Spleen (tissue), 7 donors: ENCODE data around the gene OR51I1.

Experiments
- CTCF ChIP-seq, 11 experiments: fragments of 200-600 bp in 7 of 11; fragments of 450-650 bp in 4 of 11; sonication (generic) in 4 of 11; IDR thresholded peaks in 8 of 11; conservative IDR thresholded peaks in 3 of 11; 1 replicate in 7 of 11; 2 replicates in 4 of 11; pipeline versions ENCODE4 v1.4.0 to v1.8.0; 2016 to 2021; ENCODE audit warnings: antibody characterized with exemption in 11 of 11, inconsistent platforms in 4 of 11, mild to moderate bottlenecking in 1 of 11
- POLR2AphosphoS5 ChIP-seq, 3 donors: sonication (generic); formaldehyde crosslinking; IDR thresholded peaks; one replicate each; pipeline ENCODE4 v1.5.1; 2017; ENCODE audit warnings: antibody characterized with exemption in 3 of 3
- donor health status: DM: no; HTN: no; CAD: no; lungs with moderate emphysema.
- donor health status: DM: no; HTN: no; CAD: no.
- donor health status: DM: no; HTN: no; CAD: no.

- TF ChIP-seq CTCF (IDR thresholded peaks at IDR 0.05 in 8 of 11, conservative IDR thresholded peaks at IDR 0.05 in 3 of 11): no peak
- TF ChIP-seq POLR2AphosphoS5 (IDR thresholded peaks at IDR 0.05): no peak
Observed at GRCh38 chr11:5486421-5486820, 45.1 kb upstream of the OR51I1 start.
